GM23248 (cell line): Measurements from ENCODE around the gene F2RL2.

Source experiments
- EZH2 ChIP-seq: fragments of 200-600 bp; sonication (generic); IDR thresholded peaks from 2 replicates; pipeline ENCODE4 v1.6.1; 2018; ENCODE audit warnings: antibody characterized with exemption, mild to moderate bottlenecking; ENCODE audit not compliant: insufficient read depth, poor library complexity, severe bottlenecking
- EZH2phosphoT487 ChIP-seq: fragments of 200-600 bp; sonication (generic); IDR thresholded peaks from 2 replicates; pipeline ENCODE4 v1.6.1; 2018; ENCODE audit warnings: antibody characterized with exemption, moderate library complexity, mild to moderate bottlenecking, low read depth; ENCODE audit not compliant: insufficient read depth

GRCh38 chr5:76637490-76637889 lies 14.3 kb upstream of the F2RL2 start:
- no peak for TF ChIP-seq EZH2
- TF ChIP-seq EZH2phosphoT487 = no peak
